G401 (cell line): ENCODE results near the gene MAD2L2. TPM values are rescaled to one million over a fixed set of nuclear protein-coding genes. Genes with fewer than 3 reads are reported as not detected.
A peak's percentile ranks its signal among the peaks of the same experiment; 100 is the strongest.

ENCODE experiments used
- DNase-seq: peaks from one replicate; pipeline ENCODE4 v3.0.0-alpha.2; 2015; ENCODE audit warnings: low spot score
- in situ Hi-C: cut with HindIII; loops from 2 replicates; pipeline ENCODE4 v1.10.0; 2016; ENCODE audit warnings: low sequenced_read_pairs, mixed read lengths
- total RNA-seq: library from RNA; depleted of rRNA; stranded (reverse); fragments of >200 nt; shearing (Covaris generic); gene quantifications from 2 replicates; pipeline ENCODE4 v1.2.3, GENCODE V29; 2014; rRNA removed

The MAD2L2 gene
- total RNA-seq, result 144 and 155 TPM in 2 replicates

GRCh38 chr1:11681071-11681771, at the start of gene MAD2L2:
Gene MAD2L2, minus strand, starts transcription at chr1:11681148. Its CDS starts 547 bp downstream, at chr1:11680601.
- in situ Hi-C loops, result no loop called here
- DNase-seq, result peak; percentile 85

DNA sequence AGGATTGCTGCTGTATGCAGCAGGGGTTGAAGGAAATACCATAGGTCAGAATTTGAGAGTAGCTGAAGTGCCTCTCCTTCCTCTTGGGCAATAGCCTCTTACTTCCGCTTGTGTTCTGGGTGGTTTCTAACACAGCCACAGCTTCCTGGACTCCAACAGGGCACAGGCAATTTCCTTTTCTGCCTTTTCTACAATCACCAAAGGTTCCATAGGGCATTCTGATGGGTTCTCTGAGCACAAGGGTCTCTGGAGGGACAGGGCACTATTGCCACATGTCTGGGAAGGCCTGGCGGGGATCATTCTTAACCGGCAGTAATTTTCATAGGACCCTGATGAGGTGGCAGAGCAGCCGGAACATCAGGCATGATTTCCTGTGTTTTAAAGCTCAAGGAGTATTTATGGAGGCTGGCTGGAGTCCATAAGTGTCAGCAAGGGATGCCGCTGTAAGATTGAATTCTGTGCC, 49.5 kb upstream of the MAD2L2 start:
- in situ Hi-C loops, result no loop called here
- DNase-seq, result no peak

- in situ Hi-C loops, result no loop called here
- no peak for DNase-seq
Observed at GRCh38 chr1:11729498-11730428, 48.8 kb upstream of the MAD2L2 start.

- in situ Hi-C loops, result no loop called here
- DNase-seq, result no peak
Observed at GRCh38 chr1:11729155-11729497, 48.2 kb upstream of the MAD2L2 start.

GRCh38 chr1:11728126-11728806, 47.3 kb upstream of the MAD2L2 start:
- no peak for DNase-seq
- in situ Hi-C loops, result no loop called here

DNA sequence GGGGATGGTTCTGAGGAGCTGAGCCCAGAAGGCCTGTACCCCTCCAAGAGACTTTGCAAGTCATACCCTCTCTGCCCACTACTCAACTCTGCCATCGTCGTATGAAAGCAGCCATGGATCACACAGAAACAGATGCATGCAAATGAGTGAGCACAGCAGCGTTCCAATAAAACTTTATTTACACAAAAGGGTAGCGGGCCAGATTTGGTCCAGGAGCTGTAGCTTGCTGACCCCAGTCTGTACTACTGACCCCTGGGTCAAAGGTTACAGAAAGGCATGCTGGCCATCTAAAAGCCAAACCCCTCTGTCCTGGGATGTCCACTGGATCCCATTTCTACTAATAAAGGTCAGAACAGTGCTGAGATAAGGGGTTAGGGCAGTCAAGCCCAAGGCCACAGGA, 46.2 kb upstream of the MAD2L2 start:
- in situ Hi-C loops, result no loop called here
- no peak for DNase-seq

GRCh38 chr1:11725616-11726015, 44.7 kb upstream of the MAD2L2 start:
- no peak for DNase-seq
- in situ Hi-C loops, result no loop called here

DNA sequence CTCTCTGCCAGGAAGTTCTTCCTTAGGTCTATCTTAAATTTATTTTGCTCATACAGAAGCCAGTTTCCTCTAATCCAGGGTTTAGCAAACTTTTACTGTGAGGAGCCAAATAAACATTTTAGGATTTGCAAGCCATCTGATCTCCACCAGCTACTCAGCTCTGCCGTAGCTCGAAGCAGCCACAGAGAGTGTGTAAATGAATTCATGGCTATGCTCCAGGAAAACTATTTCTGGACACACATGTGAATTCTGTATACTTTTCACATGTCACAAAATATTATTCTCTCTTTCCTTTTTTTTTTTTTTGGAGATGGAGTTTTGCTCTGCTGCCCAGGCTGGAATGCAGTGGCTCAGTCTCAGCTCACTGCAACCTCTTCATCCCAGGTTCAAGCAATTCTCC, 41.6 kb upstream of the MAD2L2 start:
- in situ Hi-C loops, result no loop called here

GRCh38 chr1:11721311-11721710, 40.4 kb upstream of the MAD2L2 start:
- in situ Hi-C loops, result no loop called here
- DNase-seq, result no peak

More for the DNA sequence above, 41.6 kb upstream of the MAD2L2 start:
- DNase-seq, result no peak

DNA sequence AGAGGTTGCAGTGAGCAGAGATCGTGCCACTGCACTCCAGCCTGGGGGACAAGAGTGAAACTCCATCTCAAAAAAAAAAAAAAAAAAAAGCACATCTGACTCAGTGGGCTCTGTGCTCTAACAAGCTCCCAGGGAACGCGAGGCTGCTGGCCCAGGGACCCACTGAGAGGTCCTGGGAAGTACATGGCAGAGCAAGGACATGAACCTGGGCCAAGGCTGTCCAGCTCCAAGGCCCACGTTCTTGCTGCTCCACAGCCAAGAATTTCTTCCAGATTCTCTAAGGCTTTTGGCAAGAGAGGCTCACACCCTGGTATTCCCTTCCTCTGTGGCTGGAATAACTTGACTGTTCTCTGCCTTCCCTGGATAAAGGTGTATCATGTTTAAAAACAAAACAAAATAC, 39.6 kb upstream of the MAD2L2 start:
- in situ Hi-C loops, result no loop called here
- DNase-seq, result no peak

- in situ Hi-C loops, result no loop called here
- DNase-seq, result no peak
Observed at GRCh38 chr1:11720033-11720376, 39.1 kb upstream of the MAD2L2 start.

DNA sequence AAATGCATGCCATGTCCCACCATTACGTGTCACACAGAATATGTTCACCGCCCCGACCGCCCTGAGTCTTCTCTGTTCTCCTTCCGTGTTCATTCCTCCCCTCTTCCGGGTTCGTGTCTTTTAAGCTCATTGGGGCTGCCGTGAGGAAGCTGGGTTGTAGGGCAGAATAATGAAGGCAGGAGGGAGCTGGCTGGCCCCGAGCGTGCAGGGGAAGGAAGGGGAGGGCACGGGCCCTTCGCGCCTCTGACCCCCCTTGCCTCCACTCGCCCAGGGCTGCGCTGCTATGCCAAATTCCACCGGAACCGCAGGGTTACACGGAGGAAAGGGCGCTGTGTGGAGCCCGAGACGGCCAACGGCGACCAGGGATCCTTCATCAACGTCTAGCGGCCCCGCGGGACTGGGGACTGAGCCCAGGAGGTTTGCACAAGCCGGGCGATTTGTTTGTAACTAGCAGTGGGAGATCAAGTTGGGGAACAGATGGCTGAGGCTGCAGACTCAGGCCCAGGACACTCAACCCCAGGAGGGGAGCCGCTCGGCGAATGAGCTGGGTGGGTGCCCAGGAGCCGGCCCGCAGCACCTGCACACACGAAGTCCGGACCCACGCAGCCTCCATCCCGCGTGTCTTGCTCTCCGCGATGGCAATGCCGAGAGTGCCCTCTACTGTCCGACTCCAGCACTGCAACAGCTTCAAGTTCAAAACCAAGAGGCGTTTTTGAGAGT, 38.5 kb upstream of the MAD2L2 start:
- DNase-seq, result peak; percentile 92
- in situ Hi-C loops, result no loop called here

DNA sequence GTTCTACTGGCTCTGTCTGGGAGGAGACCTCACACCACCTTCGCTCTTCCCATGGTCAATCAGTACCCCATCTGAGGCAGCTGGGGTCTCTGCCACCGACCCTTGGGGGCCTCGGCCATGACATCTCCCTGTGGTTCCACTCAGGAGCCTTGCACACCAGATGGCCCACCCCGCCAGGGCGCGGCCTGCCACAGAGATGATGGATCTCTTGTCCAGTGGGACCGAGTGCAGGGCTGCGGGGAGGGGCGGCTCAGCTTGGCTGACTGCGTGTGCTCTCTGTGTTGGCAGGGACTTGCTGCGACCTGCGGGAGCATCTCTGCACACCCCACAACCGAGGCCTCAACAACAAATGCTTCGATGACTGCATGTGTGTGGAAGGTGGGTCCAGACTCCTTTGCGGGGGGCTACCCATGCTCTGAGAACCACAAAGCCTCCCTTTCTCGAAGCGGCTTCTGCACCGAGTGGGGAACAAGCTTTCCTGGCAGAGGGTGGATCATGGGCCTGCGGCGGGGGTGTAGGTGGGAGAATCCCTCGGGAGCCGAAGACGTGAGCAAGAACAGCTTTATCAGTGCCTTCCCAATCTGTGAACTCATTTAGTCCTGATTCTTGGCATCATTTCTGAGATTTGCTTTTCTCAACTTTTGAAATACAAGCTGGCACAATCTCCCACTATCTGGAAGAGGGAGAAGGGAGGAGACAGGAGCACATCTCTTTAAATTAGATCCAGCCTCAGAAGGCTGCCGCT, 34.1 kb upstream of the MAD2L2 start:
- peak; percentile 56 for DNase-seq
- in situ Hi-C loops, result no loop called here

GRCh38 chr1:11713095-11713494, 32.1 kb upstream of the MAD2L2 start:
- no peak for DNase-seq
- in situ Hi-C loops, result no loop called here

GRCh38 chr1:11712285-11712684, 31.3 kb upstream of the MAD2L2 start:
- in situ Hi-C loops, result no loop called here
- no peak for DNase-seq

DNA sequence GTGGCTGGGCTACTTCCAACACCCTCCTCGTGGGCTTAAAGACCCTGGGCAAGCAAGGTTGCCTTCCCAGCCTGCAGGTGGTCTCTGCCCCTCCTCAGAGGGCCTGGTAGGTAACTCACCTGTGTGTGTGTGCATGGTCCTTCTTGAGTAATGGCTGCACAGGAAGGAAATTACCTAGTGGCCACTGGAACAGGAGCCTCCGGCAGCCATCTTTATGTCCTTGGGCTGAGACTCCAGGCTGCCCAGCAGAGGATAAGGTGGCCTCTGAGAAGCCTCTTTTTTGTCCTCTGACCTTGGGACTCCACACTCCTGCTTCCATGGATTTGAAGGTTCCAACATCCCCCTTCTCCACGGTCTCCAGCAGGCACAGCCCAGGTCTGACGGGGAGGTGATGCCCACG, 30.5 kb upstream of the MAD2L2 start:
- in situ Hi-C loops, result no loop called here
- DNase-seq, result no peak

DNA sequence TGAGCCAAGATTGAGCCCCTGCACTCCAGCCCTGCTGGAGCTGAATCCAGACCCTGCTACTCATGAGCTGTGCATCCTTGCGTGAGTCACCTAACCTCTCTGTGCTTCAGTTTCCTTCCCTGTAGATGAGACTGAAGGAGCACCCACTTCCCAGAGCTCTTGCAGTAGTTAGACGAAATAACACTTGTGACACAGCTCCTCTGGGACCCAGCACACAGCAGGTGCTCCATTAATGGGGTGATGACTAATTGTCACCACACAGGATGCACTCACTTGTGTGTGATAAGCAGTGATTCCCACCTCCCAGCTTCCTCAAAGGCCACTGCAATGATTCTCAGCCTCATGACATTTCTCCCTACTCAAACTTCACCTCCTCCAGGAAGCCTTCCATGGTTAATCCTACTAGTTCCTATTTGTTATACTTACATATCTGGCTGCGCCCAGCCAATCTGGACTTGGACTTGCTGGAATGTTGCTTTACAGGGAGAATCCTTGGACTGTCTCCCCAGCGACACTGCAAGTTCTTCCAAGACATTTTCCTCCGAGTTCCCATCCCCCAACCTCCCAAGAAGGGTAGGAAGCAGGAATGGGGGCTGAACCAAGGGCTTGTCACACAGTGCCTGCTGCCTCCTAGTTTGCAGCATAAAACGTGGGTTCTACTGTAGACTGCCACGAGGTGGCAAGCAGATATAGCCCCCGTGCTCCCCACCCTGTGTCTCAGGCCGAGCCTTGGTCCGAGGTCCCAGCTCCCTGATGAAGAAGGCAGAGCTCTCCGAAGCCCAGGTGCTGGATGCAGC, 27.8 kb upstream of the MAD2L2 start:
- DNase-seq, result no peak
- in situ Hi-C loops, result no loop called here
